ENCODE measurements around the gene INPP4B. TPM values are rescaled to one million over a fixed set of nuclear protein-coding genes. Genes with fewer than 3 reads are reported as not detected.
"Not testable (repeated sequence)": the region's sequence is repeated elsewhere in the genome, so short reads cannot be mapped to it uniquely, and the experiment has no call there.

INPP4B gene
- total RNA-seq, 1 donor from 2014 or later: 4.9 TPM

GRCh38 chr4:142081025-142081424, 765.1 kb downstream of the INPP4B start:
- Mint-ChIP-seq H3K27me3 (ENCODE audit: unreplicated experiment) (no peaks in the 10 kb centered on the region), H3K36me3 (ENCODE audit: low read depth, unreplicated experiment) (no peaks in the 10 kb centered on the region), H3K4me3 (ENCODE audit: unreplicated experiment) (no peak overlapping the region), H3K9me3 (ENCODE audit: unreplicated experiment) (no peaks in the 10 kb centered on the region), H3K4me1 (ENCODE audit: unreplicated experiment) (no peaks in the 10 kb centered on the region), H3K27ac (ENCODE audit: unreplicated experiment) (no peak overlapping the region)
- TF ChIP-seq CTCF (IDR thresholded peaks at IDR 0.05; ENCODE audit: unreplicated experiment): no peak
- no peak for DNase-seq (ENCODE audit: low spot score)

- H3K27ac Mint-ChIP-seq (ENCODE audit: unreplicated experiment): no peak overlapping the region
- no peaks in the 10 kb centered on the region for H3K36me3 Mint-ChIP-seq (ENCODE audit: low read depth, unreplicated experiment)
- no peak for TF ChIP-seq CTCF (IDR thresholded peaks at IDR 0.05; ENCODE audit: unreplicated experiment)
- H3K27me3 Mint-ChIP-seq (ENCODE audit: unreplicated experiment): no peaks in the 10 kb centered on the region
- H3K9me3 Mint-ChIP-seq (ENCODE audit: unreplicated experiment): no peaks in the 10 kb centered on the region
- H3K4me1 Mint-ChIP-seq (ENCODE audit: unreplicated experiment): no peaks in the 10 kb centered on the region
- no peak for DNase-seq (ENCODE audit: low spot score)
- no peak overlapping the region for H3K4me3 Mint-ChIP-seq (ENCODE audit: unreplicated experiment)
Measured at GRCh38 chr4:142079959-142080358, 766.1 kb downstream of the INPP4B start.

- H3K36me3 Mint-ChIP-seq (ENCODE audit: low read depth, unreplicated experiment): no peaks in the 10 kb centered on the region
- DNase-seq (ENCODE audit: low spot score): no peak
- H3K9me3 Mint-ChIP-seq (ENCODE audit: unreplicated experiment): no peaks in the 10 kb centered on the region
- H3K27me3 Mint-ChIP-seq (ENCODE audit: unreplicated experiment): no peaks in the 10 kb centered on the region
- no peak overlapping the region for H3K27ac Mint-ChIP-seq (ENCODE audit: unreplicated experiment)
- TF ChIP-seq CTCF (IDR thresholded peaks at IDR 0.05; ENCODE audit: unreplicated experiment): no peak
- H3K4me1 Mint-ChIP-seq (ENCODE audit: unreplicated experiment): no peaks in the 10 kb centered on the region
- no peak overlapping the region for H3K4me3 Mint-ChIP-seq (ENCODE audit: unreplicated experiment)
Measured at GRCh38 chr4:142077048-142077447, 769.1 kb downstream of the INPP4B start.

GRCh38 chr4:142068304-142068703, 777.8 kb downstream of the INPP4B start:
- H3K9me3 Mint-ChIP-seq (ENCODE audit: unreplicated experiment); H3K4me3 Mint-ChIP-seq (ENCODE audit: unreplicated experiment); H3K4me1 Mint-ChIP-seq (ENCODE audit: unreplicated experiment); H3K27me3 Mint-ChIP-seq (ENCODE audit: unreplicated experiment); H3K27ac Mint-ChIP-seq (ENCODE audit: unreplicated experiment); DNase-seq (ENCODE audit: low spot score): not testable (repeated sequence)
- peaks cover 11% of the 10 kb centered on the region for H3K36me3 Mint-ChIP-seq (ENCODE audit: low read depth, unreplicated experiment)

GRCh38 chr4:142066562-142066961, 779.5 kb downstream of the INPP4B start:
- not testable (repeated sequence) for H3K4me1 Mint-ChIP-seq (ENCODE audit: unreplicated experiment); DNase-seq (ENCODE audit: low spot score); H3K4me3 Mint-ChIP-seq (ENCODE audit: unreplicated experiment); H3K27ac Mint-ChIP-seq (ENCODE audit: unreplicated experiment); H3K27me3 Mint-ChIP-seq (ENCODE audit: unreplicated experiment); H3K9me3 Mint-ChIP-seq (ENCODE audit: unreplicated experiment)
- peaks cover 11% of the 10 kb centered on the region for H3K36me3 Mint-ChIP-seq (ENCODE audit: low read depth, unreplicated experiment)

- Mint-ChIP-seq H3K36me3 (ENCODE audit: low read depth, unreplicated experiment) (peaks cover 11% of the 10 kb centered on the region), H3K4me1 (ENCODE audit: unreplicated experiment) (no peaks in the 10 kb centered on the region), H3K27ac (ENCODE audit: unreplicated experiment) (no peak overlapping the region), H3K9me3 (ENCODE audit: unreplicated experiment) (no peaks in the 10 kb centered on the region), H3K27me3 (ENCODE audit: unreplicated experiment) (no peaks in the 10 kb centered on the region), H3K4me3 (ENCODE audit: unreplicated experiment) (no peak overlapping the region)
- no peak for TF ChIP-seq CTCF (IDR thresholded peaks at IDR 0.05; ENCODE audit: unreplicated experiment)
- DNase-seq (ENCODE audit: low spot score): no peak
Measured at GRCh38 chr4:142065086-142065647, 780.9 kb downstream of the INPP4B start.

Data from endothelial cell (in vitro differentiated cells).